ENCODE results near the gene INSRR.
A peak's percentile ranks its signal among the peaks of the same experiment; 100 is the strongest.

DNA sequence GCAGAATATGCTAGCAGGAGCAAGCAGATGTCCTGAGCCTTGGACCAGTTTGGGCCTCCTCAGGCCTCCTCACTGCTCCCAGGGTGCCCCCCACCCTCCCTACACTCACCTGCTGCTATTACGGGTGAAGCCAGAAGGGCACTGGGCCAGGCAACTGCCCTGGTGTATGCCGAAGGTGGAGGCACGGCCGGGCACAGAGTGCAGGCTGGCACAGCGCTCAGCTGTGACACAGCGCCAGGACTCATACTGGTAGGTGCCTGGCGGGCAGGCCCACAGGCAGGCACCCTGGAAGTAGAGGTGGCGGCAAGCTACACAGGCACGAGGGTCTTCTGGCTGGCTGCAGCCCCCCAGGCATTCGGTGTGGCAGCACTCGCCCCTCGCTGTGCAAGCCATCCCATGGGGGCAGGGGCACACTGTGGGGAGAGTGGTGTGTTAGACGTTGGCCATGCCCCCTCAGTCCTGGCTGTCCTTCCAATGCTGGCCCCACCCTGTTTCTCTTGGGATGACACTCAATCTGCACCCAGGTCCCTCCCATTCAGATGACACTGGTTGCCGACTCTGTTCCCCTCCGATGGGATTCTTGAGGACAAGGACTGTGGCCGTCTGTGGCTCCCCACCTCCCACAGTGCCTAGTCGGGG is 7.0 kb downstream of the INSRR start:
- TF ChIP-seq, protein P1, sequence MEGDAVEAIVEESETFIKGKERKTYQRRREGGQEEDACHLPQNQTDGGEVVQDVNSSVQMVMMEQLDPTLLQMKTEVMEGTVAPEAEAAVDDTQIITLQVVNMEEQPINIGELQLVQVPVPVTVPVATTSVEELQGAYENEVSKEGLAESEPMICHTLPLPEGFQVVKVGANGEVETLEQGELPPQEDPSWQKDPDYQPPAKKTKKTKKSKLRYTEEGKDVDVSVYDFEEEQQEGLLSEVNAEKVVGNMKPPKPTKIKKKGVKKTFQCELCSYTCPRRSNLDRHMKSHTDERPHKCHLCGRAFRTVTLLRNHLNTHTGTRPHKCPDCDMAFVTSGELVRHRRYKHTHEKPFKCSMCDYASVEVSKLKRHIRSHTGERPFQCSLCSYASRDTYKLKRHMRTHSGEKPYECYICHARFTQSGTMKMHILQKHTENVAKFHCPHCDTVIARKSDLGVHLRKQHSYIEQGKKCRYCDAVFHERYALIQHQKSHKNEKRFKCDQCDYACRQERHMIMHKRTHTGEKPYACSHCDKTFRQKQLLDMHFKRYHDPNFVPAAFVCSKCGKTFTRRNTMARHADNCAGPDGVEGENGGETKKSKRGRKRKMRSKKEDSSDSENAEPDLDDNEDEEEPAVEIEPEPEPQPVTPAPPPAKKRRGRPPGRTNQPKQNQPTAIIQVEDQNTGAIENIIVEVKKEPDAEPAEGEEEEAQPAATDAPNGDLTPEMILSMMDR (IDR thresholded peaks at IDR 0.05) = peak in 3 of 7 experiments; percentile 26 to 37 (median 28)
- no peak for TF ChIP-seq POLR2A (IDR thresholded peaks at IDR 0.05)

Data from body of pancreas (tissue), 4 donors.